Smooth muscle cell (in vitro differentiated cells): ENCODE data around the gene SLC4A8. TPM values are rescaled to one million over a fixed set of nuclear protein-coding genes. Genes with fewer than 3 reads are reported as not detected.

Experiments
- DNase-seq: peaks from one replicate; lab custom pipeline; 2025; ENCODE audit not compliant: unreplicated experiment; lab: John Stamatoyannopoulos, UW
- H2AFZ ChIP-seq: fragments of 200-600 bp; sonication (generic); 2 replicates; pipeline ENCODE4 v1.6.0; 2016; ENCODE audit warnings: antibody characterized with exemption, low read depth, mild to moderate bottlenecking
- H3F3A ChIP-seq: fragments of 200-600 bp; sonication (generic); 2 replicates; pipeline ENCODE4 v1.6.0; 2017; ENCODE audit warnings: antibody characterized with exemption, low read depth
- H3K27ac ChIP-seq: fragments of 200-600 bp; sonication (generic); 2 replicates; pipeline ENCODE4 v1.5.1; 2016; ENCODE audit warnings: low read depth, mild to moderate bottlenecking
- H3K27me3 ChIP-seq: fragments of 200-600 bp; sonication (generic); 2 replicates; pipeline ENCODE4 v1.6.1; 2016; ENCODE audit warnings: low read depth, mild to moderate bottlenecking
- H3K36me3 ChIP-seq: fragments of 200-600 bp; sonication (generic); 2 replicates; pipeline ENCODE4 v1.5.1; 2016; ENCODE audit warnings: low read depth
- H3K4me1 ChIP-seq: fragments of 200-600 bp; sonication (generic); 2 replicates; pipeline ENCODE4 v1.5.1; 2016; ENCODE audit warnings: low read depth
- H3K4me2 ChIP-seq: fragments of 200-600 bp; sonication (generic); 2 replicates; pipeline ENCODE4 v1.6.0; 2016; ENCODE audit warnings: mild to moderate bottlenecking
- H3K4me3 ChIP-seq: fragments of 200-600 bp; sonication (generic); 2 replicates; pipeline ENCODE4 v1.5.1; 2016; ENCODE audit warnings: mild to moderate bottlenecking
- H3K79me2 ChIP-seq: fragments of 200-600 bp; sonication (generic); 2 replicates; pipeline ENCODE4 v1.6.0; 2016; ENCODE audit warnings: low read depth, mild to moderate bottlenecking
- H3K9ac ChIP-seq: fragments of 200-600 bp; sonication (generic); 2 replicates; pipeline ENCODE4 v1.6.0; 2016; ENCODE audit warnings: low read depth
- H3K9me3 ChIP-seq: fragments of 200-600 bp; sonication (generic); replicated peaks from 2 replicates; pipeline ENCODE4 v1.5.1; 2016; ENCODE audit warnings: low read depth
- H4K20me1 ChIP-seq: fragments of 200-600 bp; sonication (generic); 2 replicates; pipeline ENCODE4 v1.6.0; 2016; ENCODE audit warnings: low read depth
- WGBS: methylation state at CpG from one replicate; pipeline ENCODE4 v1.1.7; 2016; ENCODE audit warnings: low lambda C conversion rate; 5-methylcytosine and 5-hydroxymethylcytosine counted together
- polyA plus RNA-seq: library from polyadenylated mRNA; unstranded; fragments of >200 nt; fragmentation: Nextera tagmentation; extraction: Ambion mirVana; gene quantifications from 2 replicates; pipeline ENCODE4 v1.2.1, GENCODE V29; 2016
- total RNA-seq: library from RNA; depleted of rRNA; stranded (reverse); fragments of >200 nt; gene quantifications from 2 replicates; pipeline ENCODE4 v1.2.3, GENCODE V29; 2014
- TF ChIP-seq, protein P1 (sequence below): fragments of 200-600 bp; sonication (generic); IDR thresholded peaks from 2 replicates; pipeline ENCODE4 v1.5.1; 2017; ENCODE audit warnings: borderline replicate concordance, mild to moderate bottlenecking, antibody characterized with exemption; ENCODE audit not compliant: insufficient read depth, poor library complexity, severe bottlenecking

Gene SLC4A8
- total and polyA plus RNA-seq, 2 experiments from 2014 or later, result 1.00 to 5.2 TPM

GRCh38 chr12:51401020-51401419, 23.6 kb upstream of the SLC4A8 start:
- no peaks in the 10 kb centered on the region for H3K4me1 ChIP-seq
- H3K4me2 ChIP-seq, result no peak overlapping the region
- H3K27me3 ChIP-seq, result no peaks in the 10 kb centered on the region
- no peaks in the 10 kb centered on the region for H3K79me2 ChIP-seq
- 71% methylated on average over 14 of the region's 14 CpGs for WGBS
- no peak for DNase-seq
- H3K27ac ChIP-seq, result no peak overlapping the region
- no peaks in the 10 kb centered on the region for H3K36me3 ChIP-seq
- H3K9me3 ChIP-seq, result no peaks in the 10 kb centered on the region
- TF ChIP-seq, protein P1, sequence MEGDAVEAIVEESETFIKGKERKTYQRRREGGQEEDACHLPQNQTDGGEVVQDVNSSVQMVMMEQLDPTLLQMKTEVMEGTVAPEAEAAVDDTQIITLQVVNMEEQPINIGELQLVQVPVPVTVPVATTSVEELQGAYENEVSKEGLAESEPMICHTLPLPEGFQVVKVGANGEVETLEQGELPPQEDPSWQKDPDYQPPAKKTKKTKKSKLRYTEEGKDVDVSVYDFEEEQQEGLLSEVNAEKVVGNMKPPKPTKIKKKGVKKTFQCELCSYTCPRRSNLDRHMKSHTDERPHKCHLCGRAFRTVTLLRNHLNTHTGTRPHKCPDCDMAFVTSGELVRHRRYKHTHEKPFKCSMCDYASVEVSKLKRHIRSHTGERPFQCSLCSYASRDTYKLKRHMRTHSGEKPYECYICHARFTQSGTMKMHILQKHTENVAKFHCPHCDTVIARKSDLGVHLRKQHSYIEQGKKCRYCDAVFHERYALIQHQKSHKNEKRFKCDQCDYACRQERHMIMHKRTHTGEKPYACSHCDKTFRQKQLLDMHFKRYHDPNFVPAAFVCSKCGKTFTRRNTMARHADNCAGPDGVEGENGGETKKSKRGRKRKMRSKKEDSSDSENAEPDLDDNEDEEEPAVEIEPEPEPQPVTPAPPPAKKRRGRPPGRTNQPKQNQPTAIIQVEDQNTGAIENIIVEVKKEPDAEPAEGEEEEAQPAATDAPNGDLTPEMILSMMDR, result no peak
- H4K20me1 ChIP-seq, result no peaks in the 10 kb centered on the region
- no peaks in the 10 kb centered on the region for H3F3A ChIP-seq
- H3K9ac ChIP-seq, result no peak overlapping the region
- H2AFZ ChIP-seq, result no peak overlapping the region
- no peak overlapping the region for H3K4me3 ChIP-seq

DNA sequence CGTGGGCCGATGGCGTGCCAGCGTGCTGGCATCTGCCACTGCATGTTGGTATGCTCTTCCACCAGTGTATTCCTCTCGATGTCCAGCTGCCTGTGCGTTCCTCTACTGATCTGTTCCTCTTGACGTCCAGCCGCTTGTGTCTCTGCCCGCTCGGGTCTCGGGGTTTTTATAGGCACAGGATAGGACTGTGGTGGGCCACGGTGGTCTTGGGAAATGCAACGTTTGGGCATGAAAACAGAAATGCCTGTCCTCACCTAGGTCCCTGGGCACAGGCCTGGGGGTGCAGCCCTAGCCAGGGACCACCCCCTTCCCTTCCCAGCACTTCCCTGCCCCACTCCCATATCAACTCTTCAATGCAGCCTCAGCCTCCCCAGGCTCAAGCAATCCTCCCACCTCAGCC, 23.1 kb upstream of the SLC4A8 start:
- Histone ChIP-seq H3F3A (no peaks in the 10 kb centered on the region), H3K27ac (no peak overlapping the region), H3K4me1 (no peaks in the 10 kb centered on the region), H3K9me3 (no peaks in the 10 kb centered on the region), H3K27me3 (no peaks in the 10 kb centered on the region), H4K20me1 (no peaks in the 10 kb centered on the region), H2AFZ (no peak overlapping the region), H3K36me3 (no peaks in the 10 kb centered on the region), H3K4me3 (no peak overlapping the region), H3K4me2 (no peak overlapping the region), H3K9ac (no peak overlapping the region), H3K79me2 (no peaks in the 10 kb centered on the region)
- no peak for DNase-seq
- WGBS, result 98% methylated on average over 12 of the region's 13 CpGs
- TF ChIP-seq, protein P1, result no peak

- Histone ChIP-seq H3K36me3 (no peaks in the 10 kb centered on the region), H3K27me3 (no peaks in the 10 kb centered on the region), H3K4me3 (no peak overlapping the region), H3K27ac (no peak overlapping the region), H3K4me1 (no peaks in the 10 kb centered on the region), H2AFZ (no peak overlapping the region), H4K20me1 (no peaks in the 10 kb centered on the region), H3F3A (no peaks in the 10 kb centered on the region), H3K9ac (no peak overlapping the region), H3K79me2 (no peaks in the 10 kb centered on the region), H3K4me2 (no peak overlapping the region), H3K9me3 (no peaks in the 10 kb centered on the region)
- TF ChIP-seq, protein P1, result no peak
- WGBS, result 0% methylated on average over 1 of the region's 1 CpG
- no peak for DNase-seq
These were observed 22.7 kb upstream of the SLC4A8 start for GRCh38 chr12:51401900-51402299.

DNA sequence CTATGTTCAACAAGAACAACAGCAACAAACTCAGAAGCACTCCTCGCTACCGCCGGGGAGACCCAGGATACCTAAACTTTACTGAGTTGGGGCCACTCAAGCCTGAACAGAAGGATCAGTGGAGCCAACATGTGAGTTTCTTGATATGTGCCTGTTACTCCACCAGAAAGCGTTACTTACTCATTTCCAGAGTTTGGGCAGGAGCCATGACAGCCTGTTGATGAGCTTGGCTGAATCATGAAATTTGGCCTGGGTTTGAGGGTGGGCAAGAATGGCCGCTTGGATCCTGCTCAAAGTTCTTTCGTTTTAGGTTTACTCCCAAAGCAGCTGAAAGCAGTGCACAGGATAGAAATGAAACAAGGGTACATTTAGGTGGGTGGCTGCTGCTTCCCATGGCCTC, 21.5 kb upstream of the SLC4A8 start:
- DNase-seq, result no peak
- Histone ChIP-seq H3K36me3 (no peaks in the 10 kb centered on the region), H3K9me3 (no peaks in the 10 kb centered on the region), H3K9ac (no peak overlapping the region), H3K4me3 (no peak overlapping the region), H3K27ac (no peak overlapping the region), H4K20me1 (no peaks in the 10 kb centered on the region), H3F3A (no peaks in the 10 kb centered on the region), H3K79me2 (no peaks in the 10 kb centered on the region), H3K27me3 (no peaks in the 10 kb centered on the region), H2AFZ (no peak overlapping the region), H3K4me2 (no peak overlapping the region), H3K4me1 (no peaks in the 10 kb centered on the region)
- TF ChIP-seq, protein P1, result no peak
- WGBS, result 96% methylated on average over 6 of the region's 6 CpGs
